CD4-positive, alpha-beta T cell treated with Interleukin-4 for 1 hour (primary cell): Measurements from ENCODE around the gene CDH4.
"Not testable (repeated sequence)": the region's sequence is repeated elsewhere in the genome, so short reads cannot be mapped to it uniquely, and the experiment has no call there.

Source experiments
- DNase-seq, 2 donors: peaks; one replicate each; pipeline ENCODE4 v3.0.0-alpha.2; 2020 to 2022

Gene CDH4

GRCh38 chr20:61424011-61424627 lies 172.1 kb downstream of the CDH4 start:
- DNase-seq = no peak

- DNase-seq = no peak
These were observed 172.8 kb downstream of the CDH4 start for GRCh38 chr20:61424628-61425420.

GRCh38 chr20:61425541-61425991 lies 173.5 kb downstream of the CDH4 start:
- not testable (repeated sequence) for DNase-seq

- DNase-seq = no peak
These were observed 174.3 kb downstream of the CDH4 start for GRCh38 chr20:61426352-61426751.

GRCh38 chr20:61429458-61430227 lies 177.6 kb downstream of the CDH4 start:
- no peak for DNase-seq

GRCh38 chr20:61430228-61430624 lies 178.2 kb downstream of the CDH4 start:
- no peak for DNase-seq

GRCh38 chr20:61433176-61433575 lies 181.1 kb downstream of the CDH4 start:
- DNase-seq = no peak

GRCh38 chr20:61433816-61434215 lies 181.8 kb downstream of the CDH4 start:
- DNase-seq = no peak

- no peak for DNase-seq
These were observed 182.3 kb downstream of the CDH4 start for GRCh38 chr20:61434341-61434781.

GRCh38 chr20:61435184-61435822 lies 183.2 kb downstream of the CDH4 start:
- DNase-seq = no peak

- no peak for DNase-seq
These were observed 183.8 kb downstream of the CDH4 start for GRCh38 chr20:61435823-61436220.

GRCh38 chr20:61436283-61436666 lies 184.2 kb downstream of the CDH4 start:
- no peak for DNase-seq

GRCh38 chr20:61436667-61437279 lies 184.7 kb downstream of the CDH4 start:
- no peak for DNase-seq

GRCh38 chr20:61437280-61438206 lies 185.5 kb downstream of the CDH4 start:
- DNase-seq = no peak

- no peak for DNase-seq
These were observed 186.2 kb downstream of the CDH4 start for GRCh38 chr20:61438285-61438684.

- DNase-seq = no peak
These were observed 187.2 kb downstream of the CDH4 start for GRCh38 chr20:61439251-61439650.

- no peak for DNase-seq
These were observed 188.5 kb downstream of the CDH4 start for GRCh38 chr20:61440548-61441055.

- DNase-seq = no peak
These were observed 189.5 kb downstream of the CDH4 start for GRCh38 chr20:61441537-61441936.

GRCh38 chr20:61442075-61442670 lies 190.1 kb downstream of the CDH4 start:
- no peak for DNase-seq

GRCh38 chr20:61442718-61443117 lies 190.7 kb downstream of the CDH4 start:
- DNase-seq = no peak
